Gastrocnemius medialis (tissue), 4 donors: ENCODE results near the gene METTL4. TPM values are rescaled to one million over a fixed set of nuclear protein-coding genes. Genes with fewer than 3 reads are reported as not detected.

Source experiments
- ATAC-seq, 2 donors: fragments of 150-250 bp; one replicate each; pipeline ENCODE4 v1.9.1; 2016
- DNase-seq, 2 donors: peaks; one replicate each; pipeline ENCODE4 v3.0.0-alpha.2; 2019
- H3K27ac ChIP-seq, 4 donors: fragments of 200-600 bp; sonication (generic); 1 replicate in 1 of 4; 2 replicates in 3 of 4; pipeline ENCODE4 v1.5.1; 2016 to 2018; ENCODE audit warnings: mild to moderate bottlenecking in 2 of 4, moderate library complexity in 1 of 4
- H3K27me3 ChIP-seq, 3 donors: fragments of 200-600 bp; sonication (generic) in 2 of 3; 1 replicate in 1 of 3; 2 replicates in 2 of 3; pipeline versions ENCODE4 v1.5.1 to v1.6.0; 2016 to 2019; ENCODE audit warnings: mild to moderate bottlenecking in 1 of 3, moderate library complexity in 1 of 3
- H3K36me3 ChIP-seq, 2 donors: fragments of 200-600 bp; sonication (generic) in 1 of 2; one replicate each; pipeline ENCODE4 v1.5.1; 2017 to 2018
- H3K4me1 ChIP-seq, 2 donors: fragments of 200-600 bp; sonication (generic) in 1 of 2; one replicate each; pipeline ENCODE4 v1.5.1; 2016 to 2017; ENCODE audit warnings: mild to moderate bottlenecking in 2 of 2
- H3K4me3 ChIP-seq, 4 donors: fragments of 200-600 bp; sonication (generic) in 3 of 4; 1 replicate in 1 of 4; 2 replicates in 3 of 4; pipeline ENCODE4 v1.5.1; 2016 to 2019; ENCODE audit warnings: mild to moderate bottlenecking in 2 of 4
- H3K9me3 ChIP-seq, 3 donors: fragments of 200-600 bp; sonication (generic) in 2 of 3; 1 replicate in 1 of 3; 2 replicates in 2 of 3; pipeline ENCODE4 v1.5.1; 2016 to 2019
- POLR2A ChIP-seq, 2 donors: fragments of 450-650 bp; IDR thresholded peaks; one replicate each; pipeline ENCODE4 v1.6.1; 2017; ENCODE audit warnings: antibody characterized with exemption in 2 of 2, mild to moderate bottlenecking in 2 of 2, moderate library complexity in 2 of 2
- in situ Hi-C, 4 donors: fragments of 200-750 bp; cut with MboI; loops; one replicate each; pipeline versions ENCODE4 v1.15.0 to v1.8.0; 2017; ENCODE audit warnings: low sequenced_read_pairs in 4 of 4
- intact Hi-C: fragments of 100-400 bp; cut with DNase I; formaldehyde crosslinking; loops from one replicate; pipeline ENCODE4 v1.15.1; 2023; ENCODE audit warnings: low total_unique reads
- total RNA-seq, 4 donors: library from RNA; depleted of rRNA; stranded (reverse); fragments of >200 nt; gene quantifications; one replicate each; pipeline versions ENCODE4 v1.1.0 to v1.2.3, GENCODE V29; 2016
- TF ChIP-seq, protein P1 (sequence below), 5 experiments: fragments of 450-650 bp in 3 of 5; fragments of 200-600 bp in 2 of 5; sonication (generic) in 2 of 5; IDR thresholded peaks in 4 of 5; conservative IDR thresholded peaks in 1 of 5; 1 replicate in 4 of 5; 2 replicates in 1 of 5; pipeline ENCODE4 v1.5.1; 2016 to 2019; ENCODE audit warnings: antibody characterized with exemption in 5 of 5, mild to moderate bottlenecking in 3 of 5, moderate library complexity in 3 of 5

The METTL4 gene
- total RNA-seq, 4 donors from 2014 or later = 1.4 to 2.9 (median 1.8) TPM

DNA sequence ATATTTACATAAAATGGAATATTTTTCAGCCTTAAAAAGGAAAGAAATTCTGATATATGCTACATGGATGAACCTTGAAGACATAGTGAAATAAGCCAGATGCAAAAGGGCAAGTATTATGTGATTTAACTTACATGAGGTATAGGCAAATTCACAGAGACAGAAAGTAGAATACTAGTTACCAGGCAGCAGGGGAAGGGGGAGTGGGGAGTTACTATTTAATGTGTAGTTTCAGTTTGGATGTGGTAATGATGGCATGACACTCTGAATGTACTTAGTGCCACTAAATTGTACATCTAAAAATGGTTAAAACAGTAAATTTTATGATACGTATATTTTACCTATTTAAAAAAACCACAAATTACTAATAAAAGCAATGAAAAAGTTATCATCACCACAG, 12.1 kb downstream of the METTL4 start:
- ATAC-seq = no peak
- Histone ChIP-seq H3K27me3 (no peaks in the 10 kb centered on the region), H3K27ac (no peak overlapping the region), H3K4me1 (no peaks in the 10 kb centered on the region), H3K4me3 (no peak overlapping the region), H3K36me3 (peaks cover 0 to 17% of the 10 kb centered on the region in 2 donors), H3K9me3 (no peaks in the 10 kb centered on the region)
- TF ChIP-seq, protein P1, sequence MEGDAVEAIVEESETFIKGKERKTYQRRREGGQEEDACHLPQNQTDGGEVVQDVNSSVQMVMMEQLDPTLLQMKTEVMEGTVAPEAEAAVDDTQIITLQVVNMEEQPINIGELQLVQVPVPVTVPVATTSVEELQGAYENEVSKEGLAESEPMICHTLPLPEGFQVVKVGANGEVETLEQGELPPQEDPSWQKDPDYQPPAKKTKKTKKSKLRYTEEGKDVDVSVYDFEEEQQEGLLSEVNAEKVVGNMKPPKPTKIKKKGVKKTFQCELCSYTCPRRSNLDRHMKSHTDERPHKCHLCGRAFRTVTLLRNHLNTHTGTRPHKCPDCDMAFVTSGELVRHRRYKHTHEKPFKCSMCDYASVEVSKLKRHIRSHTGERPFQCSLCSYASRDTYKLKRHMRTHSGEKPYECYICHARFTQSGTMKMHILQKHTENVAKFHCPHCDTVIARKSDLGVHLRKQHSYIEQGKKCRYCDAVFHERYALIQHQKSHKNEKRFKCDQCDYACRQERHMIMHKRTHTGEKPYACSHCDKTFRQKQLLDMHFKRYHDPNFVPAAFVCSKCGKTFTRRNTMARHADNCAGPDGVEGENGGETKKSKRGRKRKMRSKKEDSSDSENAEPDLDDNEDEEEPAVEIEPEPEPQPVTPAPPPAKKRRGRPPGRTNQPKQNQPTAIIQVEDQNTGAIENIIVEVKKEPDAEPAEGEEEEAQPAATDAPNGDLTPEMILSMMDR (IDR thresholded peaks at IDR 0.05 in 4 of 5, conservative IDR thresholded peaks at IDR 0.05 in 1 of 5) = no peak
- intact Hi-C loops = no loop called here
- in situ Hi-C loops = loop anchor here in 2 of 4 donors (10.0 to 25.0 kb wide), 3 partner anchors 603 to 974 kb away; partner anchors contain the start of gene MYL12B (in 1 of the 2)
- DNase-seq = no peak

DNA sequence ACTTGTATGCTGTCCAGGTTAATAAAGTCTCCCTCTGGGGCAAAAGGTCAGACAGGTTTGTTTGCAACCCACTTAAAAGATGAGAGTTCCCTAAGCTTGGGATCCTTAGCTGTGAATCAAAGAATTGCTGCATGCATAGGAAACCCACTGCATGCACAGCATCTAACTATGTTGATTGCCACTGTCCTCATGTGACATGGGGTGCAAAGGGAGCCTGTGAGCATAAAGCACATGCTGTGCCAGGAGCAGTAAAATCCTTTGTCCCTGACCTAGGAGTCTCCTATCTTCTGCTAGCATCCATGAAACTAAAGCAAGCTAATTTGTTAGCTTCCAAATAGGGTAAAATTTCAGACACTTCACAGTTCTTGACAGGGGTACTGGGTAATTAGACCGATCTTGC, 13.8 kb downstream of the METTL4 start:
- H3K27me3 ChIP-seq = no peaks in the 10 kb centered on the region
- no peaks in the 10 kb centered on the region for H3K9me3 ChIP-seq
- peaks cover 0 to 22% of the 10 kb centered on the region in 2 donors for H3K36me3 ChIP-seq
- no peaks in the 10 kb centered on the region for H3K4me1 ChIP-seq
- ATAC-seq (no peak), DNase-seq (no peak)
- no peak overlapping the region for H3K27ac ChIP-seq
- TF ChIP-seq POLR2A (IDR thresholded peaks at IDR 0.05) = no peak
- TF ChIP-seq, protein P1 (IDR thresholded peaks at IDR 0.05 in 4 of 5, conservative IDR thresholded peaks at IDR 0.05 in 1 of 5) = no peak
- no peak overlapping the region for H3K4me3 ChIP-seq
- intact Hi-C loops = no loop called here
- in situ Hi-C loops = loop anchor here in 2 of 4 donors (10.0 to 25.0 kb wide), 3 partner anchors 605 to 973 kb away; partner anchors contain the start of gene MYL12B (in 1 of the 2)

DNA sequence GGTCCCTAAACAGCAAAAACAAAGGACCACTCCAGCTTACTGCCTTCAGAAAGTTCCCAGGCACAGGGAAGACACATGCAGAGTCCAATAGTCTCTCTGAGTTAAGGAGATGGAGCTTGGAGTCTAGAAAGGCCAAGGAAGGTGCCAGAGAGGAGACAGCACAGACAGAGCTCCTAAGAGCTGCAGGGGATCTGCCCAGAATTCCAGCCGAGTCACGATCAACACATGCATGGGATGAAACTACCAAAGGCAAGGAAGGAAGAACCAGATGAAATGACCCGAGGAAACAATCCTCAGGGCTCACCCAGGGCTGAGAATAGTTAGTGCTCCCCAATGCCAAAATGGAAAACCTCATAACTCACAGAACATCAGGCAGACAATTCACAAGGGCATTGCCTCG, 15.4 kb downstream of the METTL4 start:
- TF ChIP-seq, protein P1 (IDR thresholded peaks at IDR 0.05 in 4 of 5, conservative IDR thresholded peaks at IDR 0.05 in 1 of 5) = no peak
- no peak for TF ChIP-seq POLR2A (IDR thresholded peaks at IDR 0.05)
- DNase-seq = no peak
- intact Hi-C loops = no loop called here
- no peaks in the 10 kb centered on the region for H3K4me1 ChIP-seq
- no peak overlapping the region for H3K27ac ChIP-seq
- no peak for ATAC-seq
- no peaks in the 10 kb centered on the region for H3K9me3 ChIP-seq
- no peaks in the 10 kb centered on the region for H3K27me3 ChIP-seq
- peaks cover 0 to 23% of the 10 kb centered on the region in 2 donors for H3K36me3 ChIP-seq
- H3K4me3 ChIP-seq = no peak overlapping the region
- in situ Hi-C loops = loop anchor here in 2 of 4 donors (10.0 to 25.0 kb wide), 3 partner anchors 606 to 971 kb away; partner anchors contain the start of gene MYL12B (in 1 of the 2)

DNA sequence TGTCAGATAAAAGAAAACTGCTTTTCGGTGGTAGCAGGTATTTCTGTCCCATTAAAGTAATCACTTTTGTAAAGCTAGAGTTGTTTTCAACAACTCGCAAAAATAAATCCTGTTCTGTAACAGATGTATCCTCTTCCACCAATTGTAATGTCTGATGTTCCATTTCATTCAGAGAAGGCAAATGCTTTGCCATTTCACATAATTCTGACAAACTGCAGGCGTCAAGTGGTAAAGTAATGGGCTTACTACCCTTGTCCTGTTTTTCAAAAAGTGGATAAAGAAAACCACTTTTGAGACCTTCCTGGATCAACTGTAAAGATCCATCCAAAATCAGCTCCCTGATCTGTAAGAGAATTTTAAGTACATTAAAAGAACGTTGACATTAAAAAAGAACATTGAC, 16.6 kb downstream of the METTL4 start:
- no peak overlapping the region for H3K27ac ChIP-seq
- no peaks in the 10 kb centered on the region for H3K4me1 ChIP-seq
- H3K27me3 ChIP-seq = no peaks in the 10 kb centered on the region
- no peak overlapping the region for H3K4me3 ChIP-seq
- TF ChIP-seq, protein P1 (IDR thresholded peaks at IDR 0.05 in 4 of 5, conservative IDR thresholded peaks at IDR 0.05 in 1 of 5) = no peak
- TF ChIP-seq POLR2A (IDR thresholded peaks at IDR 0.05) = no peak
- ATAC-seq (no peak), DNase-seq (no peak)
- intact Hi-C loops (no loop called here), in situ Hi-C loops (loop anchor here in 2 of 4 donors (10.0 to 25.0 kb wide), 3 partner anchors 608 to 970 kb away; partner anchors contain the start of gene MYL12B (in 1 of the 2))
- H3K36me3 ChIP-seq = peaks cover 0 to 23% of the 10 kb centered on the region in 2 donors
- H3K9me3 ChIP-seq = no peaks in the 10 kb centered on the region

GRCh38 chr18:2551425-2551824, 19.9 kb downstream of the METTL4 start:
- TF ChIP-seq, protein P1 (IDR thresholded peaks at IDR 0.05 in 4 of 5, conservative IDR thresholded peaks at IDR 0.05 in 1 of 5) = no peak
- no peak for TF ChIP-seq POLR2A (IDR thresholded peaks at IDR 0.05)
- intact Hi-C loops = no loop called here

More at GRCh38 chr18:2551425-2551824, 19.9 kb downstream of the METTL4 start:
- no peak overlapping the region for H3K4me3 ChIP-seq
- no peaks in the 10 kb centered on the region for H3K27me3 ChIP-seq
- DNase-seq (no peak), ATAC-seq (no peak)
- H3K36me3 ChIP-seq = peaks cover 0 to 25% of the 10 kb centered on the region in 2 donors
- H3K27ac ChIP-seq = no peak overlapping the region
- no peaks in the 10 kb centered on the region for H3K9me3 ChIP-seq
- H3K4me1 ChIP-seq = no peaks in the 10 kb centered on the region
- in situ Hi-C loops = loop anchor here in 2 of 4 donors (10.0 to 25.0 kb wide), 3 partner anchors 611 to 967 kb away; partner anchors contain the start of gene MYL12B (in 1 of the 2)
